GM12878 (cell line): ENCODE measurements around the gene ERFL. TPM values are rescaled to one million over a fixed set of nuclear protein-coding genes. Genes with fewer than 3 reads are reported as not detected.

ENCODE experiments used
- BACH1 ChIP-seq: fragments of 450-650 bp; IDR thresholded peaks from 2 replicates; pipeline ENCODE4 v1.6.1; 2017; ENCODE audit warnings: mild to moderate bottlenecking, borderline replicate concordance
- BCL11A ChIP-seq: IDR thresholded peaks from 2 replicates; pipeline ENCODE4 v1.6.1; 2011; ENCODE audit warnings: low read depth, low read length
- CEBPB ChIP-seq, 2 experiments: fragments of 150-350 bp in 1 of 2; IDR thresholded peaks; 2 replicates each; pipeline ENCODE4 v1.6.1; 2012 to 2014; ENCODE audit warnings: low read depth in 2 of 2, low read length in 2 of 2, borderline replicate concordance in 1 of 2, inconsistent platforms in 1 of 2
- EED ChIP-seq: sonication (generic); IDR thresholded peaks from 2 replicates; pipeline ENCODE4 v1.6.1; 2016; ENCODE audit warnings: antibody characterized with exemption, low read depth
- EGR1 ChIP-seq, 2 experiments: IDR thresholded peaks; 1 replicate in 1 of 2; 2 replicates in 1 of 2; pipeline ENCODE4 v1.6.1; 2011 to 2012; ENCODE audit warnings: low read depth in 2 of 2, low read length in 2 of 2, borderline replicate concordance in 1 of 2, mild to moderate bottlenecking in 1 of 2, moderate library complexity in 1 of 2
- EP300 ChIP-seq, 2 experiments: fragments of 150-350 bp in 1 of 2; IDR thresholded peaks; 2 replicates each; pipeline ENCODE4 v1.6.1; 2011 to 2012; ENCODE audit warnings: low read depth in 2 of 2, low read length in 2 of 2, borderline replicate concordance in 1 of 2, improper control_type of control experiment in 1 of 2, inconsistent platforms in 1 of 2; ENCODE audit not compliant: control insufficient read depth in 1 of 2
- FOXM1 ChIP-seq: IDR thresholded peaks from 2 replicates; pipeline ENCODE4 v1.6.1; 2012; ENCODE audit warnings: low read depth, mild to moderate bottlenecking, inconsistent platforms, low read length, moderate library complexity
- HDGF ChIP-seq: fragments of 450-650 bp; IDR thresholded peaks from 2 replicates; pipeline ENCODE4 v1.6.1; 2016; ENCODE audit warnings: antibody characterized with exemption
- NR2C2 ChIP-seq: IDR thresholded peaks from 2 replicates; pipeline ENCODE4 v1.6.1; 2011; ENCODE audit warnings: borderline replicate concordance, low read depth; ENCODE audit not compliant: control insufficient read depth, insufficient read length
- PAX5 ChIP-seq: IDR thresholded peaks from 2 replicates; pipeline ENCODE4 v1.6.1; 2011; ENCODE audit warnings: low read depth, low read length, borderline replicate concordance
- RAD51 ChIP-seq: fragments of 450-650 bp; IDR thresholded peaks from 2 replicates; pipeline ENCODE4 v1.6.1; 2016; ENCODE audit warnings: moderate library complexity, mild to moderate bottlenecking, inconsistent platforms
- WRNIP1 ChIP-seq: IDR thresholded peaks from 2 replicates; pipeline ENCODE4 v1.6.1; 2011; ENCODE audit warnings: low read depth, low read length, improper control_type of control experiment, borderline replicate concordance
- ZNF24 ChIP-seq: fragments of 450-650 bp; IDR thresholded peaks from 2 replicates; pipeline ENCODE4 v1.6.1; 2017; ENCODE audit warnings: antibody characterized with exemption, mild to moderate bottlenecking
- polyA plus RNA-seq, 11 experiments: library from polyadenylated mRNA; depleted of rRNA in 4 of 11; unstranded in 6 of 11; stranded (reverse) in 5 of 11; fragments of >200 nt; fragmentation: Nextera tagmentation in 4 of 11; fragmentation: Illumina TruSeq in 1 of 11; extraction: Ambion mirVana in 4 of 11; extraction: Trizol in 1 of 11; gene quantifications; 1 replicate in 1 of 11; 2 replicates in 10 of 11; pipeline versions ENCODE4 v1.2.1 to v1.2.3, GENCODE V29; 2011 to 2016; ENCODE audit warnings: inconsistent platforms in 2 of 11, missing spikeins in 2 of 11, low read depth in 1 of 11
- total RNA-seq, 4 experiments: library from RNA; depleted of rRNA in 3 of 4; stranded (reverse); fragments of >200 nt in 3 of 4; fragmentation: Illumina TruSeq in 1 of 4; extraction: Trizol in 1 of 4; gene quantifications; 2 replicates each; pipeline versions ENCODE4 v1.2.1 to v1.2.3, GENCODE V29; 2013 to 2021
- TF ChIP-seq, protein P1 (sequence below): IDR thresholded peaks from 2 replicates; pipeline ENCODE4 v1.6.1; 2012; ENCODE audit warnings: low read depth, low read length, improper control_type of control experiment
- TF ChIP-seq, protein P2 (sequence below): fragments of 150-350 bp; IDR thresholded peaks from 2 replicates; pipeline ENCODE4 v1.6.1; 2016; ENCODE audit warnings: low read depth, low read length
- TF ChIP-seq, protein P3 (sequence below): fragments of 450-650 bp; IDR thresholded peaks from 2 replicates; pipeline ENCODE4 v1.6.1; 2017; ENCODE audit warnings: mild to moderate bottlenecking, moderate library complexity
- TF ChIP-seq, protein P4 (sequence below): fragments of 450-650 bp; formaldehyde crosslinking; IDR thresholded peaks from 2 replicates; pipeline ENCODE4 v1.4.0; 2022; ENCODE audit warnings: mild to moderate bottlenecking, moderate library complexity

The ERFL gene
- total and polyA plus RNA-seq, 10 of the 15 experiments (the other 5 are each of a cell fraction or from before 2014, with no cell fraction given), result 0.04 to 0.10 (median 0.05) TPM; not detected in 7

DNA sequence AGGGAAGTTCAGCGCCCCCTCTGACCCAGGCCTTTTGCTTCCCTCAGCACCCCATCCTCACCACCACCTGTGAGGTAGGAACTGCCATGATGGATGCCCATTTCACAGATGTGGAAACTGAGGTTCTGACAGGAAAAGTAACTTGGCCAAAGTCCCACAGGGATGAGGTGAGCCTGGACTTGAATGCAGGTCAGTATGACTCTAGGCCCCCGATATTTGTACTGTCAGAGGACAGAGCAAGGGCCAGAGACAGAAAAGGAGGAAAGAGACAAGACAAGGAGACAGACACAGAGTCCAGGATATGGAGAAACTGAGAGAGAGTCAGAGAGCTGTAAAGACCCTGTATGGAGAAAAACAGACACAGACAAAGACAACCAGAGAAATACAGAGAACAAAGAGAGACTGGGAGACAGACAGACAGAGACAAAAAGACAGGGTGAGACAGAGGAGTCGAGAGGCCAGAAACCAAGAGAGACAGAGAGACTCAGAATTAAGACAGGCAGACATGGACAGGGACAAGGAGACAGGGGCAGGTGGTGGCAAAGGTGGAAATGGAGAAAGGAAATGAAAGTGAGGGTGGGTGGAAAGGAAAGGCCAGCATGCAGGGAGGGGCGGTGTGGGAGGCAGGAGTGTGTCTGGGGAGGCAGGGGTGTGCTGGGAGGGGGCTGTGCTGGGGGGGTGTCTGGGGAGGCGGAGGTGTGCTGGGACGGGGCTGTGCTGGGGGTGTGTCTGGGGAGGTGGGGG, 5.0 kb downstream of the ERFL start (continued):
- peak in 1 of 2 experiments; percentile 39; a peak in 1 of 3 replicates for TF ChIP-seq EGR1 (IDR thresholded peaks at IDR 0.05; ENCODE audit: borderline replicate concordance in 1 of 2, low read depth in 2 of 2, low read length in 2 of 2)
- TF ChIP-seq, protein P1, sequence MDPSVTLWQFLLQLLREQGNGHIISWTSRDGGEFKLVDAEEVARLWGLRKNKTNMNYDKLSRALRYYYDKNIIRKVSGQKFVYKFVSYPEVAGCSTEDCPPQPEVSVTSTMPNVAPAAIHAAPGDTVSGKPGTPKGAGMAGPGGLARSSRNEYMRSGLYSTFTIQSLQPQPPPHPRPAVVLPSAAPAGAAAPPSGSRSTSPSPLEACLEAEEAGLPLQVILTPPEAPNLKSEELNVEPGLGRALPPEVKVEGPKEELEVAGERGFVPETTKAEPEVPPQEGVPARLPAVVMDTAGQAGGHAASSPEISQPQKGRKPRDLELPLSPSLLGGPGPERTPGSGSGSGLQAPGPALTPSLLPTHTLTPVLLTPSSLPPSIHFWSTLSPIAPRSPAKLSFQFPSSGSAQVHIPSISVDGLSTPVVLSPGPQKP, result no peak
- TF ChIP-seq, protein P2, sequence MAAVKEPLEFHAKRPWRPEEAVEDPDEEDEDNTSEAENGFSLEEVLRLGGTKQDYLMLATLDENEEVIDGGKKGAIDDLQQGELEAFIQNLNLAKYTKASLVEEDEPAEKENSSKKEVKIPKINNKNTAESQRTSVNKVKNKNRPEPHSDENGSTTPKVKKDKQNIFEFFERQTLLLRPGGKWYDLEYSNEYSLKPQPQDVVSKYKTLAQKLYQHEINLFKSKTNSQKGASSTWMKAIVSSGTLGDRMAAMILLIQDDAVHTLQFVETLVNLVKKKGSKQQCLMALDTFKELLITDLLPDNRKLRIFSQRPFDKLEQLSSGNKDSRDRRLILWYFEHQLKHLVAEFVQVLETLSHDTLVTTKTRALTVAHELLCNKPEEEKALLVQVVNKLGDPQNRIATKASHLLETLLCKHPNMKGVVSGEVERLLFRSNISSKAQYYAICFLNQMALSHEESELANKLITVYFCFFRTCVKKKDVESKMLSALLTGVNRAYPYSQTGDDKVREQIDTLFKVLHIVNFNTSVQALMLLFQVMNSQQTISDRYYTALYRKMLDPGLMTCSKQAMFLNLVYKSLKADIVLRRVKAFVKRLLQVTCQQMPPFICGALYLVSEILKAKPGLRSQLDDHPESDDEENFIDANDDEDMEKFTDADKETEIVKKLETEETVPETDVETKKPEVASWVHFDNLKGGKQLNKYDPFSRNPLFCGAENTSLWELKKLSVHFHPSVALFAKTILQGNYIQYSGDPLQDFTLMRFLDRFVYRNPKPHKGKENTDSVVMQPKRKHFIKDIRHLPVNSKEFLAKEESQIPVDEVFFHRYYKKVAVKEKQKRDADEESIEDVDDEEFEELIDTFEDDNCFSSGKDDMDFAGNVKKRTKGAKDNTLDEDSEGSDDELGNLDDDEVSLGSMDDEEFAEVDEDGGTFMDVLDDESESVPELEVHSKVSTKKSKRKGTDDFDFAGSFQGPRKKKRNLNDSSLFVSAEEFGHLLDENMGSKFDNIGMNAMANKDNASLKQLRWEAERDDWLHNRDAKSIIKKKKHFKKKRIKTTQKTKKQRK, result no peak
- TF ChIP-seq WRNIP1, result no peak
- no peak for TF ChIP-seq EP300 (IDR thresholded peaks at IDR 0.05; ENCODE audit: borderline replicate concordance in 1 of 2, control insufficient read depth in 1 of 2, low read depth in 2 of 2, low read length in 2 of 2)
- TF ChIP-seq NR2C2, result no peak
- TF ChIP-seq RAD51, result no peak
- TF ChIP-seq ZNF24, result no peak
- TF ChIP-seq PAX5, result no peak
- no peak for TF ChIP-seq CEBPB (IDR thresholded peaks at IDR 0.05; ENCODE audit: borderline replicate concordance in 1 of 2, low read depth in 2 of 2, low read length in 2 of 2)
- TF ChIP-seq, protein P3, sequence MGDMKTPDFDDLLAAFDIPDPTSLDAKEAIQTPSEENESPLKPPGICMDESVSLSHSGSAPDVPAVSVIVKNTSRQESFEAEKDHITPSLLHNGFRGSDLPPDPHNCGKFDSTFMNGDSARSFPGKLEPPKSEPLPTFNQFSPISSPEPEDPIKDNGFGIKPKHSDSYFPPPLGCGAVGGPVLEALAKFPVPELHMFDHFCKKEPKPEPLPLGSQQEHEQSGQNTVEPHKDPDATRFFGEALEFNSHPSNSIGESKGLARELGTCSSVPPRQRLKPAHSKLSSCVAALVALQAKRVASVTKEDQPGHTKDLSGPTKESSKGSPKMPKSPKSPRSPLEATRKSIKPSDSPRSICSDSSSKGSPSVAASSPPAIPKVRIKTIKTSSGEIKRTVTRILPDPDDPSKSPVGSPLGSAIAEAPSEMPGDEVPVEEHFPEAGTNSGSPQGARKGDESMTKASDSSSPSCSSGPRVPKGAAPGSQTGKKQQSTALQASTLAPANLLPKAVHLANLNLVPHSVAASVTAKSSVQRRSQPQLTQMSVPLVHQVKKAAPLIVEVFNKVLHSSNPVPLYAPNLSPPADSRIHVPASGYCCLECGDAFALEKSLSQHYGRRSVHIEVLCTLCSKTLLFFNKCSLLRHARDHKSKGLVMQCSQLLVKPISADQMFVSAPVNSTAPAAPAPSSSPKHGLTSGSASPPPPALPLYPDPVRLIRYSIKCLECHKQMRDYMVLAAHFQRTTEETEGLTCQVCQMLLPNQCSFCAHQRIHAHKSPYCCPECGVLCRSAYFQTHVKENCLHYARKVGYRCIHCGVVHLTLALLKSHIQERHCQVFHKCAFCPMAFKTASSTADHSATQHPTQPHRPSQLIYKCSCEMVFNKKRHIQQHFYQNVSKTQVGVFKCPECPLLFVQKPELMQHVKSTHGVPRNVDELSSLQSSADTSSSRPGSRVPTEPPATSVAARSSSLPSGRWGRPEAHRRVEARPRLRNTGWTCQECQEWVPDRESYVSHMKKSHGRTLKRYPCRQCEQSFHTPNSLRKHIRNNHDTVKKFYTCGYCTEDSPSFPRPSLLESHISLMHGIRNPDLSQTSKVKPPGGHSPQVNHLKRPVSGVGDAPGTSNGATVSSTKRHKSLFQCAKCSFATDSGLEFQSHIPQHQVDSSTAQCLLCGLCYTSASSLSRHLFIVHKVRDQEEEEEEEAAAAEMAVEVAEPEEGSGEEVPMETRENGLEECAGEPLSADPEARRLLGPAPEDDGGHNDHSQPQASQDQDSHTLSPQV, result no peak
- TF ChIP-seq EED, result no peak
- TF ChIP-seq BCL11A, result no peak
- TF ChIP-seq FOXM1, result no peak
- 0 out of 2 replicates have a peak, but pooled peaks have one; percentile 53 for TF ChIP-seq HDGF
- TF ChIP-seq, protein P4, sequence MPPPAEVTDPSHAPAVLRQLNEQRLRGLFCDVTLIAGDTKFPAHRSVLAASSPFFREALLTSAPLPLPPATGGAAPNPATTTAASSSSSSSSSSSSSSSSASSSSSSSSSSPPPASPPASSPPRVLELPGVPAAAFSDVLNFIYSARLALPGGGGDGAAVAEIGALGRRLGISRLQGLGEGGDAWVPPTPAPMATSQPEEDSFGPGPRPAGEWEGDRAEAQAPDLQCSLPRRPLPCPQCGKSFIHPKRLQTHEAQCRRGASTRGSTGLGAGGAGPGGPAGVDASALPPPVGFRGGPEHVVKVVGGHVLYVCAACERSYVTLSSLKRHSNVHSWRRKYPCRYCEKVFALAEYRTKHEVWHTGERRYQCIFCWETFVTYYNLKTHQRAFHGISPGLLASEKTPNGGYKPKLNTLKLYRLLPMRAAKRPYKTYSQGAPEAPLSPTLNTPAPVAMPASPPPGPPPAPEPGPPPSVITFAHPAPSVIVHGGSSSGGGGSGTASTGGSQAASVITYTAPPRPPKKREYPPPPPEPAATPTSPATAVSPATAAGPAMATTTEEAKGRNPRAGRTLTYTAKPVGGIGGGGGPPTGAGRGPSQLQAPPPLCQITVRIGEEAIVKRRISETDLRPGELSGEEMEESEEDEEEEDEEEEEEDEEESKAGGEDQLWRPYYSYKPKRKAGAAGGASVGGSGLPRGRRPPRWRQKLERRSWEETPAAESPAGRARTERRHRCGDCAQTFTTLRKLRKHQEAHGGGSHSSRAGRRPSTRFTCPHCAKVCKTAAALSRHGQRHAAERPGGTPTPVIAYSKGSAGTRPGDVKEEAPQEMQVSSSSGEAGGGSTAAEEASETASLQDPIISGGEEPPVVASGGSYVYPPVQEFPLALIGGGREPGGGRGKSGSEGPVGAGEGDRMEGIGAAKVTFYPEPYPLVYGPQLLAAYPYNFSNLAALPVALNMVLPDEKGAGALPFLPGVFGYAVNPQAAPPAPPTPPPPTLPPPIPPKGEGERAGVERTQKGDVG (CRISPR knock-in tag), result no peak
- no peak for TF ChIP-seq BACH1
